Activated naive CD4-positive, alpha-beta T cell treated with Interleukin-2 at 50 U/mL for 16 hours (primary cell): Measurements from ENCODE around the gene SMTNL1.

Source experiments
- DNase-seq: peaks from one replicate; pipeline ENCODE4 v3.0.0-alpha.2; 2020

The SMTNL1 gene

DNA sequence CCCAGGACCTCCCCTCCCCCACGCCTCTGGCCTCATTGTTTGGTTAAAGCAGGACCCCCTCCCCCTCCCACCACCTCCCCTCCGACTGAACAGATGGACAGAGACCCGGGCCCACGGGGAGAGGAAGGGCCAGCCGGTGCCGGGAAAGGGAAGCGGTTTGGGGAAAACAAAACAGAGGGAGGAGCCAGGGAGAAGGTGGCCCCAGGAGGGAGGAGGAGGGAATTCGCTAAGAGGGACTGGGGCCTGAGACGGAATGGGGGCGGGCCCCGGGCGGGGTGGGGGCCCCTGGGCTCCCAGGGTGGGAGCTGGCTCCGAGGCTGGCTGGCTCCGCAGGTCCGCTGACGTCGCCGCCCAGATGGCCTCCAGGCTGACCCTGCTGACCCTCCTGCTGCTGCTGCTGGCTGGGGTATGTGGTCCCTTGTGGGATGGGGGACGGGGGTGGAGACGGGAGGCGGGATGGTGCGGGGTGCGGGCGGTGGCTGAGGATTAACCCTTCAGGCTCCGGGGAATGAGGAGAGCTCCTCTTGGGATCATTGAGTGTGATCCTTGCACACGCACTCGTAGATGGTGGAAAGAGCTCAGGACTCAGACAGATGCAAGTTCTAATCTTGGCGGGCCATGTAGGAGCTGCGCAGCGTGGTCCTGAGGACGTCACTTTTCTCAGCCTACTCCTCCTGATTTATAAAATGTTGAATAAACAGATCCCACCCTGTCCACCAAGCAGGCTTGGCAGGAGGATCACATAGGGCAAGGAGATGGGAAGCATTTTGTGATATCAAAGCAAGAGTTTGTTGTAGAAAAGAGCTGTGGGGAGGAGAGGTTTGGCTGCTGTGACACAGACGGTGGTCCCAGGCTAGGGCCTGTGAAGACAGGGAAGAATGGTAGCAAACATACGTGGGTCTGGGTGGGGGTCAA lies 60.8 kb downstream of the SMTNL1 start:
- DNase-seq = no peak

DNA sequence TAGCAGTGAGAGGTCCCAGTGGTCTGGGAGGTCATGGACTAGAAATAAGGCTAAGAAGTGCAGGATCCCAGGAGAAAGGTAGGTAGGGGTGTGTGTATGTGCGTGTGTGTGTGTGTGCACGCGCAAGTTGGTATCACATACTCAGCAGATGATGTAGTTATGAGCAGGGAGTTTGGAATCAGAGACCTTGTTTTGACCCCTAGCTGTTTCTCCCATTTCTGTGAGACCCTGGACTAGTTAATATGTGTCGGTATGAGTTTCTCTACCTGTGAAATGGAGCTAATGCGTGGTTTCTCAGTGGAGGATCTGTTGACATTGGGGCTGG lies 61.4 kb downstream of the SMTNL1 start:
- no peak for DNase-seq

DNA sequence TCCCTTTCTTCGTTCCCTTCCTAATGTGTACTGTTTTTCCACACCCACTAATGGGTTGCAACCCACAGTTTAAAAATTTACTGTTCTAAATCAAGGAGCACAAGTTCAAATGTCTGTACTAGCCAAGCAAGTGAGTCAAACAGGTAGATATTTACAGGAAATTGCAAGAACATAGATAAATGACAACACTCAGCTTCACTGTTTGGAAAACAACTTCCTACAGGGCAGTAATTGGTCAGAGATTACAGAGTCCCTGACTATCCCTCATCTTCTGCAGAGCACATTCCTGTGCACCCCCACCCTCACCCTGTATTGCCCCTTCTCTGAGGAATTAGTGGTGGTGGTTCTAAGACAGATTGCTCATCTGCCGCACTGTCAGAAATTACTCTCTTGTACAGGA lies 62.0 kb downstream of the SMTNL1 start:
- DNase-seq = no peak
